Esophagus (tissue), 2 donors: Measurements from ENCODE around the gene TTBK1. TPM values are rescaled to one million over a fixed set of nuclear protein-coding genes. Genes with fewer than 3 reads are reported as not detected.

Source experiments
- H3K27ac ChIP-seq, 2 donors: one replicate each; pipeline ENCODE4 v1.5.1; 2013; ENCODE audit warnings: low read depth in 2 of 2, mild to moderate bottlenecking in 2 of 2, inconsistent platforms in 1 of 2, low read length in 1 of 2, moderate library complexity in 1 of 2
- H3K27me3 ChIP-seq, 2 donors: one replicate each; pipeline ENCODE4 v1.6.1; 2013; ENCODE audit warnings: low read length in 2 of 2, control low read depth in 1 of 2, mild to moderate bottlenecking in 1 of 2; ENCODE audit not compliant: insufficient read depth in 2 of 2, control insufficient read depth in 1 of 2
- H3K36me3 ChIP-seq, 2 donors: one replicate each; pipeline ENCODE4 v1.6.1; 2013; ENCODE audit warnings: low read length in 1 of 2; ENCODE audit not compliant: control insufficient read depth in 2 of 2, insufficient read depth in 2 of 2
- H3K4me1 ChIP-seq, 2 donors: one replicate each; pipeline ENCODE4 v1.6.1; 2013; ENCODE audit warnings: low read length in 1 of 2; ENCODE audit not compliant: control insufficient read depth in 2 of 2, insufficient read depth in 2 of 2
- H3K4me3 ChIP-seq, 2 donors: one replicate each; pipeline ENCODE4 v1.5.1; 2013; ENCODE audit warnings: low read length in 2 of 2, mild to moderate bottlenecking in 2 of 2, low read depth in 1 of 2, moderate library complexity in 1 of 2
- H3K9me3 ChIP-seq, 2 donors: one replicate each; pipeline ENCODE4 v1.6.1; 2013; ENCODE audit warnings: mild to moderate bottlenecking in 2 of 2, low read depth in 1 of 2, low read length in 1 of 2, moderate library complexity in 1 of 2; ENCODE audit not compliant: control insufficient read depth in 2 of 2, insufficient read depth in 1 of 2
- WGBS, 2 donors: extraction: QIAGEN DNeasy Blood & Tissue Kit; methylation state at CpG; one replicate each; pipeline ENCODE4 v1.1.7; 2013; 5-methylcytosine and 5-hydroxymethylcytosine counted together
- polyA plus RNA-seq, 2 donors: library from polyadenylated mRNA; stranded (reverse); fragments of 200-250 nt; gene quantifications; one replicate each; pipeline ENCODE4 v1.2.3, GENCODE V29; 2013
- donor health status: healthy with polysubstance abuse.
- donor health status: Bipolar disorder and iron deficiency.

The TTBK1 gene
- polyA plus RNA-seq, 2 donors = 0.02 TPM

GRCh38 chr6:43318011-43318410 lies 74.7 kb downstream of the TTBK1 start:
- Histone ChIP-seq H3K9me3 (no peaks in the 10 kb centered on the region), H3K27me3 (no peaks in the 10 kb centered on the region), H3K4me1 (no peaks in the 10 kb centered on the region), H3K27ac (no peak overlapping the region), H3K36me3 (no peaks in the 10 kb centered on the region), H3K4me3 (no peak overlapping the region)
- 89 to 90% methylated on average over 2 of the region's 2 CpGs for WGBS, 2 donors

- H3K36me3 ChIP-seq = no peaks in the 10 kb centered on the region
- H3K27me3 ChIP-seq = no peaks in the 10 kb centered on the region
- no peak overlapping the region for H3K4me3 ChIP-seq
- H3K4me1 ChIP-seq = no peaks in the 10 kb centered on the region
- WGBS, 2 donors = 70 to 79% methylated on average over 1 of the region's 1 CpG
- H3K9me3 ChIP-seq = no peaks in the 10 kb centered on the region
- no peak overlapping the region for H3K27ac ChIP-seq
Measured at GRCh38 chr6:43325876-43326275, 82.6 kb downstream of the TTBK1 start.

- Histone ChIP-seq H3K4me1 (no peaks in the 10 kb centered on the region), H3K9me3 (no peaks in the 10 kb centered on the region), H3K36me3 (no peaks in the 10 kb centered on the region), H3K27me3 (no peaks in the 10 kb centered on the region), H3K4me3 (no peak overlapping the region), H3K27ac (no peak overlapping the region)
- 34 to 53% methylated on average over 1 of the region's 1 CpG for WGBS, 2 donors
Measured at GRCh38 chr6:43328528-43328927, 85.2 kb downstream of the TTBK1 start.

- Histone ChIP-seq H3K27ac (no peak overlapping the region), H3K9me3 (no peaks in the 10 kb centered on the region), H3K4me3 (no peak overlapping the region), H3K27me3 (no peaks in the 10 kb centered on the region), H3K4me1 (no peaks in the 10 kb centered on the region), H3K36me3 (peaks cover 0 to 2% of the 10 kb centered on the region in 2 donors)
- WGBS, 2 donors = 79 to 81% methylated on average over 1 of the region's 1 CpG
Measured at GRCh38 chr6:43331470-43331869, 88.2 kb downstream of the TTBK1 start.

- Histone ChIP-seq H3K27me3 (no peaks in the 10 kb centered on the region), H3K4me3 (no peak overlapping the region), H3K27ac (no peak overlapping the region), H3K4me1 (no peaks in the 10 kb centered on the region), H3K9me3 (no peaks in the 10 kb centered on the region), H3K36me3 (peaks cover 0 to 3% of the 10 kb centered on the region in 2 donors)
- 68 to 76% methylated on average over 4 of the region's 4 CpGs for WGBS, 2 donors
Measured at GRCh38 chr6:43331891-43332290, 88.6 kb downstream of the TTBK1 start.

GRCh38 chr6:43334466-43335095 lies 91.3 kb downstream of the TTBK1 start:
- Histone ChIP-seq H3K4me1 (no peaks in the 10 kb centered on the region), H3K36me3 (peaks cover under 1 to 11% of the 10 kb centered on the region in 2 donors), H3K27me3 (no peaks in the 10 kb centered on the region), H3K27ac (no peak overlapping the region), H3K4me3 (no peak overlapping the region), H3K9me3 (no peaks in the 10 kb centered on the region)
- 19 to 24% methylated on average over 2 of the region's 2 CpGs for WGBS, 2 donors

- no peaks in the 10 kb centered on the region for H3K27me3 ChIP-seq
- H3K27ac ChIP-seq = no peak overlapping the region
- peaks cover 3 to 13% of the 10 kb centered on the region in 2 donors for H3K36me3 ChIP-seq
- H3K4me1 ChIP-seq = no peaks in the 10 kb centered on the region
- no peaks in the 10 kb centered on the region for H3K9me3 ChIP-seq
- WGBS, 2 donors = 73 to 88% methylated on average over 3 of the region's 3 CpGs
- H3K4me3 ChIP-seq = no peak overlapping the region
Measured at GRCh38 chr6:43335469-43335868, 92.2 kb downstream of the TTBK1 start.

GRCh38 chr6:43336382-43336781 lies 93.1 kb downstream of the TTBK1 start:
- Histone ChIP-seq H3K4me1 (no peaks in the 10 kb centered on the region), H3K4me3 (no peak overlapping the region), H3K27ac (no peak overlapping the region), H3K36me3 (peaks cover 3 to 13% of the 10 kb centered on the region in 2 donors), H3K9me3 (no peaks in the 10 kb centered on the region), H3K27me3 (no peaks in the 10 kb centered on the region)
- 47 to 64% methylated on average over 3 of the region's 3 CpGs for WGBS, 2 donors

Other genes starting within 250 kb of the TTBK1 start
- 10 to 100 TPM; 83.0 to 95.6 TPM for gene MEA1, start 229.5 kb upstream of the TTBK1 start, polyA plus RNA-seq
- gene KLHDC3, start 229.2 kb upstream of the TTBK1 start, polyA plus RNA-seq = 10 to 100 TPM; 39.3 to 40.9 TPM
- gene RRP36, start 221.9 kb upstream of the TTBK1 start, polyA plus RNA-seq = 10 to 100 TPM; 18.4 to 40.3 TPM
- 1 to 10 TPM; 5.1 to 5.5 TPM for gene CUL7, start 189.6 kb upstream of the TTBK1 start, polyA plus RNA-seq
- gene MRPL2, start 184.0 kb upstream of the TTBK1 start, polyA plus RNA-seq = 10 to 100 TPM; 48.9 to 54.6 TPM
- gene KLC4, start 183.8 kb upstream of the TTBK1 start, polyA plus RNA-seq = 10 to 100 TPM in 1 of 2 donors, 1 to 10 TPM in 1; 8.4 to 15.3 TPM
- gene PTK7, start 167.2 kb upstream of the TTBK1 start, polyA plus RNA-seq = 10 to 100 TPM; 25.8 to 39.7 TPM
- 10 to 100 TPM; 17.1 to 23.7 TPM for gene SRF, start 72.2 kb upstream of the TTBK1 start, polyA plus RNA-seq
- 10 to 100 TPM; 26.6 to 64.9 TPM for gene CUL9, start 61.3 kb upstream of the TTBK1 start, polyA plus RNA-seq
- gene DNPH1, start 14.0 kb upstream of the TTBK1 start, polyA plus RNA-seq = 100 to 1,000 TPM in 1 of 2 donors, 10 to 100 TPM in 1; 62.3 to 115 TPM
- gene SLC22A7, start 54.8 kb downstream of the TTBK1 start, polyA plus RNA-seq = not detected
- 1 to 10 TPM in 1 of 2 donors, under 1 TPM in 1; 0.40 to 1.2 TPM for gene CRIP3, start 65.3 kb downstream of the TTBK1 start, polyA plus RNA-seq
- 1 to 10 TPM; 3.2 to 4.8 TPM for gene ZNF318, start 126.2 kb downstream of the TTBK1 start, polyA plus RNA-seq
- 10 to 100 TPM; 13.3 to 40.6 TPM for gene ABCC10, start 184.1 kb downstream of the TTBK1 start, polyA plus RNA-seq
- gene DLK2, start 212.1 kb downstream of the TTBK1 start, polyA plus RNA-seq = 10 to 100 TPM; 11.3 to 18.7 TPM
- gene TJAP1, start 234.1 kb downstream of the TTBK1 start, polyA plus RNA-seq = 10 to 100 TPM; 10.5 to 15.1 TPM